ENCODE data around the gene PPM1H.
"Not testable (repeated sequence)": the region's sequence is repeated elsewhere in the genome, so short reads cannot be mapped to it uniquely, and the experiment has no call there.

PPM1H gene

GRCh38 chr12:62943779-62944395, 8.9 kb upstream of the PPM1H start:
- no peak for DNase-seq

DNA sequence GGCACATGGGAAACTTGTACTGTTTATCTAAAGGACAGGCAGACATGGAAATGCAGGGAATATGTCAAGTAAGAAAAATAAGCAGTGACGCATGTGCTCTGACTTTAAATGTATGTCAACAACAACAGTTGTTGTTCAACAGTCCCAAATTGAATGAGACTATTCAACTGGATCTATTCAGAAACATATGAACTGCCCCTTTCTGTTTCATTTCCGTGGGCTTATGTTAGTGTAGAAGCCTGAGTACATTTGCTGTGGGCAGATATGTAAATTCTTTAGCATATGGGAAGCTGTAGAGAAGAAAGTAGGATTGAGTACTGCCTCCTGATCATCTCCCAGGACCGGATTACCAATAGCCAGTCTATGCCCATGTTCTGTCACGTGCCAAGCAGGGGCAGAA, 7.4 kb upstream of the PPM1H start:
- not testable (repeated sequence) for DNase-seq

DNA sequence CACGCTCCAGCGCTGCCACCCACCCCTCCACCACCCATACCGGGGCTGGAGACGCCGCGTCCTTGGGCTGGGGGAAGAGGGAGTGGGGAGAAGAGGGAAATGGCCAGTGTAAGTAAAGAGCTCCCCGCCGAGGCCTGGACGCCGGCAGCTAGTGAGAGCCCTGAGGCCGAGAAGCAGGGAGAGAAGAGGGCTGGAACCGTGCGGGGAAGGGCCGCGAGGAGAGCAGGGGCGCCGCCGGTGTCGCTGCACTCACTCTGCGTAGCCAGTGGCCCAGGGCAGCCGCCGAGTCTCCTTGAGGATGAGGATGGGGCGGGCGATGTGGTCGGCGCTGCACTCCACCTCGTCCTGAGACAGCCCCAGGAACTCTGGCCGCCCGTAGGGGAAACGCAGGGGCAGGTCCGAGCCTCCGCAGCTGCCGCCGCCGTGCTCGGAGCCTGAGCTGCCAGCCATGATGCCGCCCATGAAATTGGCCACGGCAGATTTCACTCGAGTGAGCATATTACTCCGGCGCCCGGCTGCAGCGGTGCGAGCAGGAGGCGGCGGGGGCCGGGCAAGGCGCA, 631 bp downstream of the PPM1H start:
- no peak for DNase-seq

- no peak for DNase-seq
Measured at GRCh38 chr12:62933602-62934238, 1.2 kb downstream of the PPM1H start.

- DNase-seq, result no peak
Measured at GRCh38 chr12:62933220-62933601, 1.7 kb downstream of the PPM1H start.

DNA sequence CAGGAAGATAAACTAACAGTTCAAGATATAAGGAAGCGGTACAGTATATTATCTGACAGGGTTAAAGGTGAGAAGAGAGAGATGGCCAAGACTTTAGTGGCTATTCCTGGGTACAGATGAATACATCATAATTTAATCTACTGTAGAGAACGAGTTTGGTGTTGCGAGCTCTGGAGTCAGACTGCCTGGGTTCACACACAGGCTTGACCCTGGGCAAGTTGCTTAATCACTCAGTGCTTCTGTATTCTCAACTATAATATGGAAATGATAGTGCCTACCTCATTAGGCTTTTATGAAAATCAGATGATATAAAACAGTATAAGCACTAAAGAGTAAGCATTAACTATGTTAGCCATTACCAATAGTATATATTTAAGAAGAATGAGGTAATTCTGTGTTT, 3.5 kb downstream of the PPM1H start:
- no peak for DNase-seq

- DNase-seq, result no peak
Measured at GRCh38 chr12:62930546-62931425, 4.2 kb downstream of the PPM1H start.

DNA sequence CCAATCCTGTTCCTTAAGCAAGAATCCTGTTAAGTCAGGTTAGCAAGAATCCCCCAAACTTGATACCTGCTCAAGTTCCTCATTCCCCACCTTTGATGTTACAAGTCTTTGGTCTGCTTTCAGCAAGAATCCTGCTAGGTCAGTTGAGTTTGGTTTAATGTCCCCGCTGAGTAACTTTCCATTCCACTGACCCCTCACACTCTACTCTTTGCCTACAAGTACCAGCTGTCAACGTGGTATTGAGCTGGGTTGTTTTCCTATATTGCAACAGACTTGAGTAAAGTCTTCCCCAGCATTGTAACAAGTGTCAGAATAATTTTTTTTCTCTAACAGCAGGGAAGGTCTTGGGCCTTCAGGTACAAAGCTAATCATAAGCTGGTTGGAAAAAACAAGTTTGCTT, 6.3 kb downstream of the PPM1H start:
- DNase-seq, result no peak

DNA sequence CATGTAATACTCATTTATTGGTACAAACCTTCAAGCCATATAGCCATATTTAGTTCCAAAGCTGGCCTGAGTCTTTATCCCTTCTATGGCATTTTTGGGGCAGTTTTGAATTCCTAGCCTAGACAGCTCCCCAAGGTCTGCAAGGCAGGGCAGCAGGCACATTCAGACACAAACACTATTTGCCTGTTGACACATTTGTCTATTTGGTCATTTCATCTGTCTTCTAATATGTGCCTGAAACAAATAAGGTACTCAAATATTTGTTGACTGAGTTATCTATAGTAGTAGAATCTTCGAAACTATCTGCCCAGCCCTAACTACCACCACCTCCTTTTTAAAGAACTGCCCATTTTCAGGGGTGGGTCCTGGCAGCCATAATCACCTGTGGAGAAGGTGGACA, 9.3 kb downstream of the PPM1H start:
- DNase-seq, result no peak

- DNase-seq, result no peak
Measured at GRCh38 chr12:62924084-62924483, 10.9 kb downstream of the PPM1H start.

- DNase-seq, result no peak
Measured at GRCh38 chr12:62922539-62922938, 12.4 kb downstream of the PPM1H start.

DNA sequence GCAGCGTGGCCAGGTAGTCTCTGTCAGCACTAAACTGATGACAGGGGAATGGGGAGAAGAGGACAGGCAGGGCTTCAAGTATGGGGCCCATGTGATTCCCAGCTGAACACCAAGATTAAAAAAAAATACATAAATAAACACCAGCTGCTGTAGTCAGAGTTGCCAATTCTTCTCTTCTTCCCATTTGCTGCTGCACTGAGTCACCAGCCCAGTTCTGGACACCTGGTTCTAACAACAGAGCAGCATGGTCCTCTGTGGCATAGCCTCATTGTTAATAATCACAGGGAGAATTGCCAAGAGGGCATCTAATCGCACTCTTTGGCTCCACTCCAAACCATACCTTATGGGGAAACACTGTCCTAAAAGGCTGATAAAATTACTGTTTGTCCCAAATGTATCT, 15.1 kb downstream of the PPM1H start:
- no peak for DNase-seq

DNA sequence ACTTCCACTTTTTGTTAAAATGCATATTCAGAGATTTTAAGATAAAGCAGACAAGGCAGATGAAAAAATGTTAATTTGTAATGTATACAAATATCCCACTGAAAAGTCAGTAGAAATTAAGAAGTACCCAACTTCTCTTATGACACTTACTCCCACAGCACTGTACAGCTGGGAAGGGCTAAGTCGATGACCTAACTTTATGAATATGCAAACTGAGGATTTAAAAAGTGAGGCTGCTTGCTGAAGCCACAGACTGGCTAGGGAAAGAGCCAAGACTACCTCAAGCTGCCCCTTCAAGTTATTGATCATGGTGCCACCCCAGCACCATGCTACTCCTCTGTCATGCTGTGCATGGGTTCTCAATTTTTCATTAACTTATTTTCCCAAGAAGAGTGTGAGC, 17.0 kb downstream of the PPM1H start:
- no peak for DNase-seq

DNA sequence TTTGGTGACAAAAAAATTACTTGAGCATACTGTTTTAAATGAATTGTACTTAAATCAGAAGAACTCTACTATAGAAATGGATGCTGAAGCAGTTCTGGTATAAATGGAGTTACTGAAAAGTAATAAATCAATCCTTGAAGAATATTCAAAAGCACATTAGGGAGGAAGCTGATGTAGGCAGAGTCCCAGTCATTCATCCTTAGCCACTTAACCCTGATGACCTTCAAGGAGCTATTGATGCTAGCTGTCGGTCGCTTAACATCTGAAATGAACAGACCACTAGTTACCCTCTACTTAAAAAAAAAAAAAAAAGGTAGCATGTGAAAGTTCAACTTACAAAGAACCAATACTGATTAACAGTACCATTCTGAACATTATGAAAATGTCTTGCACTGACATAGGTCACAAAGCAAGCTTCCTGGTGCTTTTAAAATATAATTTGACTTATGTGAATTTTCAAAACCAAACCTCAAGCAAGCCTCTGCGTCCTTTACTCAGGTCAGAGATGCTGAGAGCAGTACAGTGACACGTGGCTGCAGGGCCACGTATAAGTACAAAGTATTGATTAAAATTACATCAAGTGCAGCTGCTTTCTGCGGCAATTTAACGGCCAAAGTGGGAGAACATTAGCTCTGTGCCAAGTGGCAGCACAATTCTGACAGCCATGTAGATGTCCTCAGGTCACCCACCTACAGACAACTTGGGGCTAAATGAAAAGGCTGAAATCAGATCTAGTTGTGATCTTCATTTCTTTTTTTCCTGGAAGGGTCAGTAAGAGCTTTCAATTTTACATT, 18.1 kb downstream of the PPM1H start:
- no peak for DNase-seq

- DNase-seq, result no peak
Measured at GRCh38 chr12:62915204-62915529, 19.8 kb downstream of the PPM1H start.

- no peak for DNase-seq
Measured at GRCh38 chr12:62914443-62915203, 20.3 kb downstream of the PPM1H start.

DNA sequence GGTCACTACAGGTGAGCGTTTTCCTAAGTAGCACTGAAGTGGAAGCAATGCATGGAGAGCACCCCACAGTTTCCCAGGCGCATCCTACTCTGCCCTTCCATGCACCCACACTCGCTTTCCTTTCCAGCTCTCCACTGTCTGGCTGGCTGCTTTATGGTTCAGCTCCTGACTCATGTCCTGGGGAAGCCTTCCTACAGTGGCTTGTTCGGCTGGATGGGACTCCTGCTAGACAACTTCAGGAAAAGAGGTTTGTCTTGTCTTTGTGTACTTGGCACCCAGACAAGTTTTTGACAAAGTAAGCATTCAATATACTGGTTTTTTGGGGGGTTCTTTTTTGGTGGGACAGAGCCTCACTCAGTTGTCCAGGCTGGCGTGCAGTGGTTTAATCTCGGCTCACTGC, 21.6 kb downstream of the PPM1H start:
- no peak for DNase-seq

DNA sequence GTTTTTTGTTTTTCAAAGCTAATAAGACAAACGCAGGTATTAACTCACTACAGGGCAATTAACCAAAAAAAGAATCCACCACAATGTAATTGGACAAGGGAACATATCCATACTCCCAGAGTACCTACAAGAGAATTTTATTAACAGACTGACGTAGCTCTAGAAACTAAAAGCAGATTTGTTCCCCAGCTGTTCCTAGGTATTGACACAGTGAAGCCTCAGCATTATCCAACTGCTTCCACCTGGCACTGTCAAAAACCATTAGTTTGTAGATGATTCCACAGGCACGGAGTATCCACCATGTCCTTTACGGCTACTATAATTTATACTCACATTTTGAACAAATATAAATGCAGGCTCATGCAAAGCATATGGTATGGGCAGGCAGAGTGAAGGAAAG, 22.3 kb downstream of the PPM1H start:
- DNase-seq, result no peak

- DNase-seq, result no peak
Measured at GRCh38 chr12:62911286-62911685, 23.7 kb downstream of the PPM1H start.

GRCh38 chr12:62910549-62911169, 24.3 kb downstream of the PPM1H start:
- DNase-seq, result no peak

DNA sequence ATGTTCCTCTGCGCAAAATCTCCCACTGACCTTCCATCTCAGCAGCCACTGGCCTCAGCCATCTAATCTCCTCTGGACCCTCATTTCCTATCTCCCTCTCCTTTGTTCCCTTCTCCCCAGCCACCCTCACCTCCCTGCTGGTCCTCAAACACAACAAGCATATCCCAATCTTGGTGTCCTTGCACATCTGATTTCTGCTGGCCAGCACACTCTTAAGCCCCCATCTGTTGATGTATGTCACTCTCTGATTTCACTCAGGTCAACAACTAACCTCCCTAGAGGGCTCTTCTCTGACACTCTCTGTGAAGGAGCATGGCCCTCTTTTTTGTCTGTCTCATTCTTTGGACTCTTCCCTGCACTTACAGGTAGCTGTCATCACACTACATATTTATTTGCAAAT, 25.6 kb downstream of the PPM1H start:
- no peak for DNase-seq

- no peak for DNase-seq
Measured at GRCh38 chr12:62908674-62909073, 26.3 kb downstream of the PPM1H start.
